ENCODE measurements around the gene E2F4.
A peak's percentile ranks its signal among the peaks of the same experiment; 100 is the strongest.

E2F4 gene

DNA sequence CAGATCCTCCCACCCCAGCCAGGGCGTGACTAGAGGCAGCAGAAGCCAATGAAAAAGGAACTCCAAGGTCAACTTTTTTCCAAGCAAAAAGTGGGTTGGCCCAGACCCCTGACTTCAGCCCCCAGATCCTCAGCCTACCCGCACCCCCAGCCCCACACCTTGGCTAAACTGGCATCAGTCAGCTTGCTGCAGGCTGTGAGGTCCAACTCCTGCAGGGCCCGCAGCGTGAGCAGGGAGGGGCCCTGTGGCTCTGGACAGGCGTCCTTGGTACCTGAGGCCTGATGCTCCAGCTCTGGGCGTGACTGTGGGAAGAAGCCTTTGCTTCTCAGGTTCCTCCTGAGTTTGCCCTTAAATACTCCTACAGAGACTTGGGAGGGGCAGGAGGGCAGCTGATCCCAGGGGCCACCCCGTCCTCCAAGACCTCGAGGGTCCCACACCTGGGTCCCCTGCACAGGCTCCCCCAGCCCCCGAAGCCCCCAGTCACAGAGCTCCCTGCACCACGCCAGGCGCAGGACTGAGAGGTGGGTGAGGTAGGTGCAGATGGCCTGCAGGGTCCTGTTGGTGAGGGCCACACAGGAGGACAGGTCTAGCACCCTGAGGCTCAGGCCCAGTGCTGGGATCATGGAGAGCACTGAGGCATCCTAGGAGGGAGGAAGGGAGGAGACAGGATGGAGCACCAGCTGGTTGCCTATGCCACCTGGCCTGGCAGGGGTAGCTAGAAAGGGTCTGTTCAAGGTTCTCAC lies 16.4 kb downstream of the E2F4 start:
- no peak for DNase-seq (ENCODE audit: low read depth in 2 of 2)

DNA sequence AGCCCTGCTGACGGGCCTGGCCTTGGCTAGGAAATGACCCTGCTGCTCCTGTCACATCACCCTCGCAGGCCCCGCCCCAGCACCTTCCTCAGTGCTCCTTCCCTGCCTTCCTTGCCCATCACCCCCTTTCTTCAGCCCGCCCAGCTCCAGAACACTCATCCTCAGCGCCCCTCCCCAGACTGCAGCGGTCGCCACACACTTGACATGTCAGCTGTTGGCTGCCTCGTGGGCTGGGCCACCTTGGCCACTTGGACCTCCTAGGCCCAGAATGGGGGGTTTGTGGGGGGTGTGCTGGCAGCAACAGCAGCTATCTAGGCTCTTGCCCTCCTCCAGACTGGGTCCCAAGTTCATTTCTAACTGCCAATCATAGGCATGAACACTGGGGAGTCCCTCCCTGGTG lies 17.6 kb downstream of the E2F4 start:
- no peak for DNase-seq (ENCODE audit: low read depth in 2 of 2)

DNA sequence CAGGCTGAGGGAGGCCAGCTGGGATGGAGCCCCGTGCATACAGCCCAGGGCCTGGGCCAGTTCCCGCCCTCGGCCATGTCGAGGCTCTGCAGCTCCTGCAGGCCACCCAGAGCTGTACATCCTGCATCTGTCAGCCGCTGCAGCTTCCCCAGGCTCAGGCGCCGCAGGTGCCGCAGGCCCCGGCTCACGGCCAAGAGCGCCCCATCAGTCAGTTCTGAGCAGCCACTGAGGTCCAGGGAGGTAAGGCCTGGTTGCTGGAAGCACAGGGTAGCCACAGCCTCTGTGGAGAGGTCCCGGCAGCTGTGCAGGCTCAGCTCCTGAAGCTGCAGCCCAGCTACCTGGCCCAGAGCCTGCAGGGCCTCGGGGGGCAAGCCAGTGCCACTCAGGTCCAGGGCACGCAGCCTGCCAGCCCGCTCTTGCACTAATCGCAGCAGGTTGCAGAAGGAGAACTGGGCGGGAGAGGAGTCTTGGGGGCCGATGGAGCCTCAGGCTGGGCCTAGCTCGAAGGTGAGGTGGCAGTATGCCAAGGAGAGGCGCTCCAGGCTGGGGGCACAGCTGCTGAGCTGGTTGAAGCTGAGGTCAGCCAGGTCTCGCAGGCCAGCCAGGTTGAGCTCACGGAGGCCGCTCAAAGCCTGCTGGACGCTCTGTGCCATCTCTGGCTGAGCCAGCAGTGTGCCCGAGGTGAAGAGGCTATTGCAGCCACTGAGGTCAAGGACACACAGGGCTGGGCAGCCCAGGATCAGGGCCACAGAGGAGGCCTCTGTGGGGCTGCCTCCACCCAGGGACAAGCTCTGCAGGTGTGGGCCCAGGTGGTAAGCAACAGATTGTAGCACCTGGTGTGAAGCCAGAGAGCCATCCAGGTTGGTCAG lies 18.3 kb downstream of the E2F4 start:
- DNase-seq (ENCODE audit: low read depth in 2 of 2): no peak

DNA sequence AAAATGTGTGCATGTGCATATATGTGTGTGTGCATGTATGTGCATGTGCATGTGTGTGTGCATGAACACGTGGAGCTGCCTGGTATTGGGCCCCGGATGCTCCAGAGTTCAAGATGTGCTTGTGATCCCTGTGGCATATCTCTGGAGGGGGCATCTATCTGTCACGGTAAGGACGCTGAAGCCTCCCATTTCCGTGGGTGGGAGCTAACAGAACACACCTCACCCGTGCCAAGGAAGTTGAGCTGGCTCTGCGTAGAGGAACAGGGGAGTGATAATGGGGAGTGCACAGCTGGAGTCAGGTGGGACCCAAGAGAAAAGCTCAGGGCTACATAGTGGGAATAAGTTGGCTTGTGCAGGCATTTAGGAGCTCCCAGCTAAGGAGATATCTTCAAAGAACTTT lies 19.7 kb downstream of the E2F4 start:
- no peak for DNase-seq (ENCODE audit: low read depth in 2 of 2)

DNA sequence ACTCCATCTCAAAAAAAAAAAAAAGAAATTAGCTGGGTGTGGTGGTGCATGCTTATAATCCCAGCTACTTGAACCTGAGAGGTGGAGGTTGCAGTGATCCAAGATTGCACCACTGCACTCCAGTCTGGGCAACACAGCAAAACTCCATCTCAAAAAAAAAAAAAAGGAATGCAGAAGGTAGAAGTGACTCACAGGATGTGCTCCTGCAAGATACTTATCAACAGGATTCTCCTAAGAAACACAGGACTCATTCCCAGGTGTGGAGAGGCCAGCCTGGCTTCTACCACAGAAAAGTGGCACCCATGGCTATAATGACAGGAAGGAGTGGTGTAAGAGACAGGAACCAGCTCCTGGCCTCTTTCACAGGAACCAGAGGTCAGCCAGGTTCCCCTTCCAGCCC lies 20.8 kb downstream of the E2F4 start:
- no peak for DNase-seq (ENCODE audit: low read depth in 2 of 2)

DNA sequence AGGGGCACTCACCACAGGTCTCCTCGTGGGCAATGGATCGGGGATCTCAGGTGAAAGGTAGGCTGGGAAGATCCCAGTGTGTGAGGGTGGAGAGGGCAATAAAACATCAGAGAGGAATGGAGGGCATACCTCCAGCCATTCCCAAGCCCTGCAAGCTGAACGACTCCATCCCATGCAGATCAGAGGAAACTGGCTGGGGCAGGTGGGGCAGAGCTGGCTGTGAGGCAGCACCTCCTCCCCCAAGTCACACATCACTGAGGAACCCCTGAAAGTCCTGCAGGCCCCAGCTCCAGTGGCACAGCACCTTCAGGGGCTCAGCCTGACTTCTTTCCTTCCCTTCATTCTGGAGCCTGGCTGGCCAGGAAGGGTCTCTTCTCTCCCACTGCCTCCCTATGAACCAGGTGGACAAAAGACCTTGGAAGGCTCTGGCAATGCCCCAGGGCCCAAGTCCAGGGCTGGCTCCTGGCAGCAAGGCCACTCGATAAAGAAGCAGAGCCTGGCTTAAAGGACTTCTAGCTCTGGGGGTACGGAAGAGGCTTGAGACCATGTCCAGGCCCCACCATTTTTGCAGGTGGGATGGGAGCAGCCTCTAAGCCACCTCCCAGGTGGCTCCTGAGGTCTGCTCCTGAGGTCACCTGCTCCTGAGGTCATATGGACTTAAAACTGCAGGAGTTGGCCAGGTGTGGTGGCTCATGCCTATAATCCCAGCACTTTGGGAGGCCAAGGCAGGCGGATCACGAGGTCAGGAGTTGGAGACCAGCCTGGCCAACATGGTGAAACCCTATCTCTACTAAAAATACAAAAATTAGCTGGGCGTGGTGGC lies 21.5 kb downstream of the E2F4 start:
- DNase-seq (ENCODE audit: low read depth in 2 of 2): no peak

DNA sequence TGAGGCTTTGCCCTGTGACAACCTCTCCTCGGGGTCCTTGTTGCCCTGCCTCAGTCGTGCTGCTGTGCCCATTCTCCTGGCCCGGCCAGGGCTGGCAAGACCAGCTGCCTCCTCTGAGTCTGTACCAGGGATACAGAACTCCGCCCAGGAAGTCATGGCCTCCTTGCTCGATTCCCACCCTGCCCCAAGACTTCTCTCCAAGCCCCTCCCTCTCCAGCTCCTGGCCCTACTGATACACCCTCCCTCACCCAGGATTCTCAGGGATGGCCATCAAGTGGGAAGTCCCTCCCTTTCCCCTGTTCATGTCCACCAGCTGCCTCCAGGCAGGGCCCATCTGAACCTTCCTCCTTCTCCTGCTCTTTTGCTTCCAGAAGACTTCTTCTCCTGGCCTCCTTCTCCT lies 23.8 kb downstream of the E2F4 start:
- DNase-seq (ENCODE audit: low read depth in 2 of 2): no peak

DNA sequence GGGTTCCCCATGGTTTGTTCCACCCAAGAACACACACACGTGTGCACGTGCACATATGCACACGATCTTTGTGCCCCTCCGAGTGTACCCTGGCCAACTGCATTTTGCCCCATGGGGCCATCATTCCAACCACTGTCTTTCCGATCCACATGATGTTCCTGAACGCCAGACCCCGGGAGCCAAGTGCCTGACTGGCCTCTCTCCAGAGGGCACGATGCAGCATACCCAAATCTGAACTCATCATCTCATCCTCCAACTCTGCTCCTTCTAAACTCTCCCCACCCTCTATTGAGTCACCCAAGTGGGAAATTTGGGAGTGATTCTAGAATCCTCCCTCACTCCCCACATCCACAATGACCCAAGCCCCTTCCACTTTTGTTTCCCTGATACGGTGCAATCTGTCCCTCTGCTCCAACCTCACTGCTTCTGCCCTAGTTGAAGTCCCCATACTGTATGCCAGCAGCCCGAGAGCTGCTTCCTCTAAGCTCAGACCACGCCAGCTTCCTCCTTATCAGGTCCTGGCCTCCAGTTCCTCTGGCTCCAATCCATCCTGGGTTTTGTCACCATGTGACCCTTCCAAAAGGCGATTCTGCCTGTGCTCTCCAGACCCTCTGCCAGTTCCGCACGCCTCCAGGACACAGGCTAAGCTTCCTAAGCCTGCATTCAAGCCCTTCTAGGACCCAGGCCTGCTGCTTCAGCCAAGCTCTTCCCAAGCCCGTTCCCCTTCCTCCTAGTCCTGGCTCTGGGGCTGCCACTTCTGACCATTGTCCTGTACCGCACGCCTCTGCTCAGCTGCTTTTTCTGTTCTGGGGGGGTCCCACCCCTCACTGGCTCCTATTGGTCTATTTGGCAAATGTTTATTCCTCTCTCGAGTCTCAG lies 24.9 kb downstream of the E2F4 start:
- no peak for DNase-seq (ENCODE audit: low read depth in 2 of 2)

DNA sequence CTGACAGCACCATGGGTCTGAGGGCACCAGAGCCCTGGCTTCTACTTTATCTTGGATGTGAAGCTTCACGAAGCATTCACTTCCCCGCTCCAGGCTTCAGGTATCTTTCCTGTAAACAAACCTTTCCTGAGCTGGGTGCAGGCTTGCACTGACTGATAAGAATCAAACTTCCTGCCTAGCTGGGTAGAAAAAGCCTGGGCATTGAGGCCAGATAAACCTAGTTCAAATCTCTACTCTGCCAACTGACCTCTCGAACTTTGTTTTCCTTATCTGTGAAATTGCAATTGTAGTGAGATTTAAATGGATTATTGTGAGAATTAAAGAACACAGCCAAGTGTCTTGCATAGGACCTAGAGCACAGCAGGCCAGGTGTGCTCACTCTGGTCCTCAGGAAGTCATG lies 32.0 kb downstream of the E2F4 start:
- DNase-seq (ENCODE audit: low read depth in 2 of 2): no peak

DNA sequence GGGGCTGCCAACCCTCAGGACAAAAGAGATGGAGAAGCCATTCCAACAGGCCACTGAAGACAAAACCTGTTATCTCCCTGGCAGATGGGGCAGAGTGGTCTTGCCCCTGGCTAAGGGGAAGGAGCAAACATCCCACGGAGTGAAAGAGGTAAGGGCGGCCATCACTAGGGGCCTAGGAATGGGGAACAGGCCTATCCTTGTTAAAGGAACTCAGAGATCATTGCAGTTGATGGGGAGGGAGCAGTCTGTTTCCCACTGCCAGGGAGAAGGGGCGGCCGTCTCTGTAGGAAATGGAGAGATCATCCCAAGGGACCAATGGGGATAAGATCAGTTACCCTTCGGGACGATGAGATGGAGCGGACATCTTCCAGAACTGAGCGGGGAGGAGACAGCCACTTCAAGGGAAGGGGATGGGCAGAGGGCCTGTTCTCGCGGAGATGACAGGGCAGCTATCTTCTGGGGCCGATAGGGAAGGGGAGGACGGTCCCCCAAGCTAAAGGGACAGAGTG lies 34.4 kb downstream of the E2F4 start:
- no peak for DNase-seq (ENCODE audit: low read depth in 2 of 2)

DNA sequence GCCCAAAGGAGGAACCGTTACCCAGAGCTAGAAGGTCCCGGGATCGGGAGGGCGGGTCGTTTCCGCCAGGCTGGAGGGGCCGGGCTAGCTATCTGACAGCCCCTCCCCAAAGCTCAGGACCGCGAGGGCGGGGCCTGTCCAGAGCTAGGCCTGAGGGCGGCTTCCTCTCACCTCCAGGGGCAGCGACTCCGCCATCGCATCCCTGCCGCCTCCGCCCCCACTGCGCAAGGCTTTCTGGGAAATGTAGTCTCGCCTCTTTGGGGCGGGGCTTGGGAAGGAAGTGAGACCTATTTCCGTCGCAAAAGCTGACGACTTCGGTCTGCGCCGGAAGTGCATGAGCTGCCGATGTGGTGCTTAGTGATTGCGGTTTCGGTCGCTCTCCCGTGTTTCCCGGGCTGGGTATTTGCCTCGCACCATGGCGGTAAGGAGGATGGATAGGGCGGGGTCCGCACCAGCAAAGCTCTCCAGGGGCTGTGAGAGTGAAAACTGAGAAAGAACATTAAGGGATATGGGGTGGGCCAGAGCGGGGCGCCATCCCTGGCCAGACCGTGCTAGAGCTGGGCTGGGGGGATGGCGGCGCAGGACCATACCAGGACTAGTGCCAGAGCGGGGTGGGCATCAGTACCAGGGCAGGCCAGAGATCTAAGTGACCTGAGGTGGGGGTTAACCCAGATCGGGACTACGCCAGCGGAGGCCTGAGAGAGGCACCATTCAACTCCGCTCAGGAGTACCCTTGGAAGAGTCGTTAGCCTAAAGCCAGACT lies 35.0 kb downstream of the E2F4 start, which contains the start of gene TMEM208:
TSS of gene TMEM208 (plus strand) at position 327 of the 763 bp plus-strand sequence. CDS start at position 416, 89 bp downstream.
- peak; percentile 98 for DNase-seq (ENCODE audit: low read depth in 2 of 2)

DNA sequence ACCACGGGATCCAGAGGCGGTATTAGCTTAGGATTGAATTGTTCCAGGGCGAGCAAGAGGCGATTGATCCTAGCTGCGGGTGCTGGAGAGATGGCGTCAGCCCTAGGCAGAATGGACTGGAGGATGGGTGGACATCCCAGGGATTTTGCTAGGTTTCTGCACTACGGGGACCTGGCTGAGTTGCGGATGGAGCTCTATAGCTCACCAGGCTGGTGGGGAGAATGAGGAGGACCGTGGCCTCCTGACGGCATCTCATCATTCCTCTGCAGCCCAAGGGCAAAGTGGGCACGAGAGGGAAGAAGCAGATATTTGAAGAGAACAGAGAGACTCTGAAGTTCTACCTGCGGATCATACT lies 35.6 kb downstream of the E2F4 start:
- DNase-seq (ENCODE audit: low read depth in 2 of 2): no peak

DNA sequence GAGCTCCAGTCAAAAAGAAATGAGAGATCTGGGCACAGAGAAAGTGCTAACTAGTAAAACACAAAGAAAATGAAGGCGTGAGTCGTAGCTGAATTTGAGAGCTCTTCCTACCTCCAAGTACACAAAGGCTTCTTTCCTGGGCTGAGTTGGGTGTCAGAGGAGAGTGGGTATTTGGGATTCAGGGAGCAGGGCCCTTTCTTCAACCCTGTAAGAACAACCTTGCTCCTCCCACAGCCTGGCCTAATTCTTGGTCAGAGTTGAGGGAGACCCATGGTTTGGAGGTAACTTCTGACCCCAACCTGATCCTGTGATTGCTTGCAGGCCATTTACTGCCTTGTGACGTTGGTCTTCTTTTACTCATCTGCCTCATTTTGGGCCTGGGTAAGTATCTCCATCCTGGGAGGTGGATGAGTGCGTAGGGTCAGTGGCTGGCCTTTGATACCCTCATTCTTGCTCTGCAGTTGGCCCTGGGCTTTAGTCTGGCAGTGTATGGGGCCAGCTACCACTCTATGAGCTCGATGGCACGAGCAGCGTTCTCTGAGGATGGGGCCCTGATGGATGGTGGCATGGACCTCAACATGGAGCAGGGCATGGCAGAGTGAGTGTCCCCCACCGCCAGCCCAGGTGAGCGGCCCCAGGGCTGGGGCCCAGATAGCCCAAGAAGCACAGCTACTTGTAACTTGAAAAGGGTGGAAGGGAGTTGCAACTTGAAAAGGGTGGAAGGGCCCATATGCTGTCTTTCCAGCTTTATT lies 36.3 kb downstream of the E2F4 start:
- no peak for DNase-seq (ENCODE audit: low read depth in 2 of 2)

DNA sequence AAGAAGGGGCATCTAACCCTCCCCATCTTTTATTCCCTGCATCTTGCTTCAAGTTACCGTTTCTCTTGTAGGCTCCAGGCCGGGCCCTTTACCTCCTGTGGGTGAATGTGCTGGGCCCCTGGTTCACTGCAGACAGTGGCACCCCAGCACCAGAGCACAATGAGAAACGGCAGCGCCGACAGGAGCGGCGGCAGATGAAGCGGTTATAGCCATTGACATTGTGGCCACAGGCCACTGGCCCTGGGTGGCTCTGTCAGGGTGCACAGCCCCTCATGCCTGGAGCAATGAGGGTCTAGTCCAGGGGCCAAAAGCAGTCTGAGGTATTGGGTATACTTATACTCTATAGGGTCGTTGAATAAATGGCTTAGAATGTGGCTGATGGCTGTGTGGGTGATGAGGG lies 37.0 kb downstream of the E2F4 start:
- no peak for DNase-seq (ENCODE audit: low read depth in 2 of 2)

DNA sequence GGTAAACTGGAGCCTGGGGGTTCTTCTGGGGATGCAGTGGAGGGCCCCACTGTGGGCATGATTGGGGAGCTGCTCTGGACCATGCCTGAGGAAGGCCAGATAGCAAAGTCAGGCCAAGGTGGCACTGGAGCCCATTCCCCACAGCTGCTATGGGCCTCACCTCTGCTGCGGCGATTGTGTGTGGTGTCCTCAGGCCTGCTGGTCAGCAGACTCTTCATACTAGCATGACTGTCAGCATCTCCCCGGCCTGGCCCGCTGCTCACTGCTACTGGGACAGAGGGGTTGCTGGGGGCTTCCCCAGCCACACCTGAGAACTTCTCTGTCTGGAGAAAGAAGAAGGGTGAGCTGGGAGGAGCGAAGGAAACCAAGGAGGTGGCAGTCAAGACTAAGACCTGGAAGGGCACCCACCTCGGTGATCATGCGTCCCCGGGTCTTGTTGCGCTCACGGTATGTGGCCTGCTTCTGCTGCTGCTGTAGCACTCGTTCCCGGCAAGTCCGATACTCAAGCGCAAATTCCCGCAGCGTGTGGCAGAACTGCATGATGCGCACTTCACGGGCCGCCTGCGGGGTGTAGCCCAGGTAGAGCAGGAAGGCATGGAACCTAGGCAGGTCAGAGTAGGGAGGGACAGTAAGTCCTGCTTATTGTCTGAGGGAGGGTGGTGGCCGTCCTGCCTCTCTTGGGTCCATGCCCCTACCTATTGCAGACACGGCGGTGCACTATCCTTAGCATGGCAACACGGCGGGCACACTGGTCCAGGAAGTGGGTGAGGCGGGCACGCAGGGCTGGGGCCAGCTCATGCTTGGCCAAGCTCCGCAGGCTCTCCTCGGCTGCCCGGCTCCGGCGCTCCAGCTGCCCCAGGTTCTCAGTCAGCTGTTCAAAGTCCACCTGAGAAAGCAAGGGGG lies 38.2 kb downstream of the E2F4 start:
- no peak for DNase-seq (ENCODE audit: low read depth in 2 of 2)

DNA sequence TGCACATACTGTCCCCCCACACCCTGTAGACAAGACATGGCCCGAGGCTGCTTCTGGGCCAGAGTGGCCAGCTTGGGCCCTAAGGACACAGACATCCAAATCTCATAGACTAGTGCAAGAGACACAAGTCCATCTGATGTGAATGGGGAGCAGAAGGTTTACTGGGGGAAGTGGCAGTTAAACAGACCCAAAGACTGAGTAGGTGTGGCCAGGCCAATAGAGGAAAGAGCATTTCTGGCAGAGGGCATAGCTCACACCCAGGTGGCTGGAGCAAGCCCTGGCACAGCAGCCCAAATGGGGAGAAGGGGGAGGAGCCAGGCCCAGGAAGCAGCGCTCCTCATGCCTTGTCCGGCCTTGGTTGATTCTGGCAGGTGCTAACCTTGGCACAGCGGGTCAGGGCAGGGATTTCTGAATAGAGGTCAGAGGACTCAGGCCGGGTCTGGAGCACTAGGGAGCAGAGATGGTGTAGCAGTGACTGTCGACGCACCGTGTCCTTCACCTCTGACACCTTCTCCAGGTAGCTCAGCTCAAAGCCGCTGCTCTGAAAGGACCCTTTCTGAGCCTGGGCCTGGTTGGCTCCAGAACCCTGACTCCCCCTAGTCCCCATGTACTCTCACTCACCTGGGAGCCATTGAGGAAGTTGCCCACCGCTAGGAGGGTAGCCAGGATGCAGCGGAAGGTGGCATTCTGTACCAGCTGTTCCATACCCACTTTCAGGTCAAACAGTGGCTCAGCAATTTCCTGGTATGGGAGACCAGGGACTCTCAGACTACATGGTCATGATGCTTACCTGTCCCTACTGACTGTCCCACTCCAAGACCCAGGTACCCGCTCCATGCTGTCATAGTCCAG lies 39.1 kb downstream of the E2F4 start:
- no peak for DNase-seq (ENCODE audit: low read depth in 2 of 2)

DNA sequence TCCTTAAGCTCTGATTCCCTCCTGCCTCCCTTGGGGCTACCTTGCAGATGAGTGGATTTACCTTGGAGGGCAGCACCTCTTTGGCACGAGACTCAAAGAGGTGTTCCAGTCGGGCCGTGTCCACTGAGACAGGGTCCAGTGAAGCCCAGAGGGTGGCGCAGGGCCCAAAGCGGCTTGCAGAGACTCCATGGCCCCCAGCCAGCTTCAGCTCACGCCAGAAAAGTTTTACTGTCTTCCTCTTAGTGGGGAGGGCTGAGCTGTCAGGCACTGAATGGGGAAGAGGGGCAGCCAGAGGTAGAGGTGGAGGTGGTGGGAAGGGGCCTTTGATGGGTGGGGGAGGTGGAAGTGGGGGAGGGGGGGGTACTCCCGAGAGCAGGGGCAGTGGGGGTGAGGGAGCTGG lies 41.6 kb downstream of the E2F4 start:
- DNase-seq (ENCODE audit: low read depth in 2 of 2): no peak

DNA sequence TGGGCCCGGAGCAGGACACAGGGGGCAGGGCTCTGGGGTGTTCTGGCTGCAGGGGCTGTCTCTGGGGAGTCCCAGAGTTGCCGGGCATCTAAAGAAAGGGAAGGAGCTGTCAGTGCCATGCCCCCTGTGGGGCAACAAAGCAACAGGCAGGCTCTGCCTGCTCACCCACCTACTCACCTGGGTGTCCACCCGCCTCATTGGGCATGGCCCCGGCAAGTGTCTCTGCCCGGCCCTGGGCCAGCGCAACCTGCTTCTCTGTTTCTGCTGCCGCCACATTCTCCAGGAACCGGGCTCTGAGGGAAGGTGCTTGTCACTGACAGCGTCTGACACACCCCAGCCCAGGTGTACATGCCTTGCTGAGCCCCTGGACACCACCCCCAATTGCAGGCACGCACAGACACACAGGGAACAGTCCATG lies 42.2 kb downstream of the E2F4 start:
- no peak for DNase-seq (ENCODE audit: low read depth in 2 of 2)
